Measurements from ENCODE around the gene FNBP1L.

DNA sequence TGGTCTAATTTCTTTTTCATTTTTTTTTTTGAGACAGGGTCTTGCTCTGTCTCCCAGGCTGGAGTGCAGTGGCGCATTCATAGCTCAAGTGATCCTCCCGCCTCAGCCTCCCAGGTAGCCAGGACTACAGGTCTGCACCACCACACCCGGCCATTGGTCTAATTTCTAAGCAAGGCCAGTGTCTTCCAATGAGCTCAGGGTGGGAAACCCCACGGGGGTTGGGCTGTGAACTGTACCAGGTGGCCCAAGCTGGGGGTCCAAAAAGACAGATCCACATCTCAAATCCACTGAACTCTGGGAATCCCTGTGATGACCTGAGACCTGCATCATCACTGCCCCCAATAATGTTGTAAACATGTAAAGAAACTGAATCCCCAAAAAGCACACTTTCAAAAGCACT is 154.2 kb downstream of the FNBP1L start:
- no peak for TF ChIP-seq POLR2AphosphoS5 (IDR thresholded peaks at IDR 0.05; ENCODE audit: low read depth, low read length)
- no peak for TF ChIP-seq POLR2A (IDR thresholded peaks at IDR 0.05; ENCODE audit: low read depth, low read length)

All from GM12892 (cell line).